SU-DHL-6 (cell line): ENCODE data around the gene PHF1.
A peak's percentile ranks its signal among the peaks of the same experiment; 100 is the strongest.

ENCODE experiments used
- H2AFZ ChIP-seq: fragments of 200-600 bp; sonication (generic); 2 replicates; pipeline ENCODE4 v1.6.1; 2014; ENCODE audit warnings: low read depth, mild to moderate bottlenecking, moderate library complexity, mixed read lengths, antibody characterized with exemption, low read length; ENCODE audit not compliant: severe bottlenecking
- H3F3A ChIP-seq: fragments of 200-600 bp; shearing (Covaris generic); 2 replicates; pipeline ENCODE4 v1.6.0; 2016; ENCODE audit warnings: antibody characterized with exemption, mild to moderate bottlenecking; ENCODE audit not compliant: insufficient read depth
- H3K27ac ChIP-seq: fragments of 200-600 bp; sonication (generic); 2 replicates; pipeline ENCODE4 v1.5.1; 2016; ENCODE audit warnings: low read depth, mild to moderate bottlenecking, low read length, moderate library complexity, mixed read lengths
- H3K27me3 ChIP-seq: fragments of 200-600 bp; sonication (generic), shearing (Covaris generic); 2 replicates; pipeline ENCODE4 v1.6.0; 2014; ENCODE audit warnings: mild to moderate bottlenecking, low read length
- H3K36me3 ChIP-seq: fragments of 200-600 bp; sonication (generic); 2 replicates; pipeline ENCODE4 v1.6.1; 2014; ENCODE audit warnings: mild to moderate bottlenecking, low read length, mixed read lengths
- H3K4me2 ChIP-seq: fragments of 300-600, 200-600 bp; shearing (Covaris generic), sonication (generic); 2 replicates; pipeline ENCODE4 v1.6.0; 2014; ENCODE audit warnings: low read length, low read depth, mild to moderate bottlenecking; ENCODE audit not compliant: poor library complexity, severe bottlenecking
- H3K4me3 ChIP-seq: fragments of 200-600 bp; sonication (generic); 2 replicates; pipeline ENCODE4 v1.5.1; 2014; ENCODE audit warnings: antibody characterized with exemption, low read length, mild to moderate bottlenecking, mixed read lengths; ENCODE audit not compliant: insufficient read depth, poor library complexity, severe bottlenecking
- H3K79me2 ChIP-seq: fragments of 200-600 bp; sonication (generic); 2 replicates; pipeline ENCODE4 v1.6.1; 2014; ENCODE audit warnings: mild to moderate bottlenecking, low read length, moderate library complexity; ENCODE audit not compliant: insufficient read depth
- H3K9ac ChIP-seq: fragments of 200-600 bp; sonication (generic); 2 replicates; pipeline ENCODE4 v1.7.0; 2014; ENCODE audit warnings: mild to moderate bottlenecking, low read length
- H3K9me2 ChIP-seq: fragments of 200-600 bp; sonication (generic); replicated peaks from 2 replicates; pipeline ENCODE4 v1.6.1; 2014; ENCODE audit warnings: low read length; ENCODE audit not compliant: insufficient read depth
- H3K9me3 ChIP-seq: fragments of 200-600 bp; sonication (generic); 2 replicates; pipeline ENCODE4 v1.6.1; 2014; ENCODE audit warnings: low read length, mixed read lengths; ENCODE audit not compliant: insufficient read depth
- H4K20me1 ChIP-seq: fragments of 200-600 bp; sonication (generic); 2 replicates; pipeline ENCODE4 v1.6.1; 2014; ENCODE audit warnings: low read depth, mild to moderate bottlenecking, antibody characterized with exemption, low read length, moderate library complexity, mixed read lengths
- CTCF ChIP-seq: fragments of 200-600 bp; sonication (generic); IDR thresholded peaks from one replicate; pipeline ENCODE4 v1.5.1; 2017; ENCODE audit warnings: antibody characterized with exemption, mild to moderate bottlenecking, low read length, moderate library complexity; ENCODE audit not compliant: insufficient read depth, poor library complexity, severe bottlenecking
- EZH2phosphoT487 ChIP-seq: fragments of 200-600 bp; sonication (generic), shearing (Covaris generic); conservative IDR thresholded peaks from 2 replicates; pipeline ENCODE4 v1.6.1; 2018; ENCODE audit warnings: mild to moderate bottlenecking, antibody characterized with exemption, low read length, moderate library complexity, mixed read lengths

The PHF1 gene

GRCh38 chr6:33452496-33452895 is 41.7 kb downstream of the PHF1 start:
- Histone ChIP-seq H3K36me3 (no peaks in the 10 kb centered on the region), H2AFZ (no peak overlapping the region)

GRCh38 chr6:33453393-33454008 is 42.7 kb downstream of the PHF1 start:
- Histone ChIP-seq H3F3A (no peaks in the 10 kb centered on the region), H3K4me3 (peak overlapping the region; percentile 84), H2AFZ (peak overlapping the region; percentile 82), H3K27ac (0 out of 2 replicates have a peak overlapping the region, but pooled peaks have one; percentile 6), H3K9me3 (no peaks in the 10 kb centered on the region), H3K36me3 (no peaks in the 10 kb centered on the region), H3K9ac (peak overlapping the region; percentile 80), H3K27me3 (no peaks in the 10 kb centered on the region), H4K20me1 (no peaks in the 10 kb centered on the region), H3K79me2 (peaks cover 19% of the 10 kb centered on the region; the same call in 1 of the 2 replicates), H3K4me2 (peak overlapping the region; percentile 83), H3K9me2 (no peaks in the 10 kb centered on the region)
- no peak for TF ChIP-seq EZH2phosphoT487
- TF ChIP-seq CTCF: no peak

More at GRCh38 chr6:33452496-33452895, 41.7 kb downstream of the PHF1 start:
- Histone ChIP-seq H3K4me3 (no peak overlapping the region), H3K9me2 (no peaks in the 10 kb centered on the region), H3K27me3 (no peaks in the 10 kb centered on the region), H3K27ac (no peak overlapping the region), H3K4me2 (no peak overlapping the region), H4K20me1 (no peaks in the 10 kb centered on the region), H3K9ac (no peak overlapping the region), H3K79me2 (peaks cover 19% of the 10 kb centered on the region; the same call in 1 of the 2 replicates), H3F3A (no peaks in the 10 kb centered on the region), H3K9me3 (no peaks in the 10 kb centered on the region)
- no peak for TF ChIP-seq EZH2phosphoT487
- TF ChIP-seq CTCF: no peak

- Histone ChIP-seq H3K4me3 (peak within 1 kb of the TSS; percentile 84), H3K27me3 (no peaks in the 10 kb centered on the region), H3K9me2 (no peaks in the 10 kb centered on the region), H3K9ac (peak within 1 kb of the TSS; percentile 80), H4K20me1 (no peaks in the 10 kb centered on the region), H3K79me2 (peaks cover 19% of the 10 kb centered on the region; the same call in 1 of the 2 replicates), H3K36me3 (no peaks in the 10 kb centered on the region), H2AFZ (peak within 1 kb of the TSS; percentile 82), H3K9me3 (no peaks in the 10 kb centered on the region), H3K27ac (peak within 1 kb of the TSS; percentile 6; the same call in 1 of the 2 replicates), H3K4me2 (peak within 1 kb of the TSS; percentile 83), H3F3A (no peaks in the 10 kb centered on the region)
- no peak for TF ChIP-seq EZH2phosphoT487
Observed at GRCh38 chr6:33454009-33454946, 43.5 kb downstream of the PHF1 start, which contains the start of gene ZBTB9. ZBTB9 (plus strand) TSS chr6:33454576; CDS start chr6:33455101, 525 bp downstream.
